Calu3 (cell line): Measurements from ENCODE around the gene STOX2. TPM values are rescaled to one million over a fixed set of nuclear protein-coding genes. Genes with fewer than 3 reads are reported as not detected.

Source experiments
- BruUV-seq: library from RNA; stranded (reverse); fragments of 400-500 nt; replicated peaks from 2 replicates; lab custom pipeline; 2021; lab: Mats Ljungman, UMichigan
- CTCF ChIA-PET: fragments of 300-600 bp; sonication (Branson Sonifier 250); formaldehyde crosslinking; loops from one replicate; lab custom pipeline; 2022; ENCODE audit warnings: antibody characterized with exemption; lab: Charles Lee
- DNase-seq: peaks from one replicate; pipeline ENCODE4 v3.0.0; 2022
- H3K27ac Mint-ChIP-seq: one replicate; pipeline ENCODE4 v1.8.0; 2022; ENCODE audit warnings: mixed read lengths; ENCODE audit not compliant: unreplicated experiment
- H3K27me3 Mint-ChIP-seq: one replicate; pipeline ENCODE4 v1.8.0; 2022; ENCODE audit warnings: mixed read lengths; ENCODE audit not compliant: unreplicated experiment
- H3K36me3 Mint-ChIP-seq: one replicate; pipeline ENCODE4 v1.8.0; 2022; ENCODE audit warnings: mild to moderate bottlenecking, moderate library complexity, mixed read lengths; ENCODE audit not compliant: insufficient read depth, unreplicated experiment
- H3K4me1 Mint-ChIP-seq: one replicate; pipeline ENCODE4 v1.8.0; 2022; ENCODE audit warnings: mild to moderate bottlenecking, low read depth, mixed read lengths; ENCODE audit not compliant: unreplicated experiment
- H3K4me3 Mint-ChIP-seq: one replicate; pipeline ENCODE4 v1.8.0; 2022; ENCODE audit warnings: mild to moderate bottlenecking, low read depth, moderate library complexity, mixed read lengths; ENCODE audit not compliant: unreplicated experiment
- H3K9me3 Mint-ChIP-seq: one replicate; pipeline ENCODE4 v1.8.0; 2022; ENCODE audit warnings: low read depth, mixed read lengths; ENCODE audit not compliant: unreplicated experiment
- intact Hi-C: fragments of 100-400 bp; cut with micrococcal nuclease; formaldehyde crosslinking; loops from one replicate; pipeline ENCODE4 v1.10.0; 2022; ENCODE audit not compliant: unreplicated experiment
- total RNA-seq: library from RNA; stranded (reverse); gene quantifications from 2 replicates; pipeline ENCODE4 v1.2.3, GENCODE V29; 2022
- TF ChIP-seq, protein P1 (sequence below): fragments of 200-600 bp; IDR thresholded peaks from one replicate; pipeline ENCODE4 v1.8.0; 2022; ENCODE audit warnings: antibody characterized with exemption; ENCODE audit not compliant: unreplicated experiment

Gene STOX2
- total RNA-seq, 1 experiment from 2014 or later: 10.0 TPM

DNA sequence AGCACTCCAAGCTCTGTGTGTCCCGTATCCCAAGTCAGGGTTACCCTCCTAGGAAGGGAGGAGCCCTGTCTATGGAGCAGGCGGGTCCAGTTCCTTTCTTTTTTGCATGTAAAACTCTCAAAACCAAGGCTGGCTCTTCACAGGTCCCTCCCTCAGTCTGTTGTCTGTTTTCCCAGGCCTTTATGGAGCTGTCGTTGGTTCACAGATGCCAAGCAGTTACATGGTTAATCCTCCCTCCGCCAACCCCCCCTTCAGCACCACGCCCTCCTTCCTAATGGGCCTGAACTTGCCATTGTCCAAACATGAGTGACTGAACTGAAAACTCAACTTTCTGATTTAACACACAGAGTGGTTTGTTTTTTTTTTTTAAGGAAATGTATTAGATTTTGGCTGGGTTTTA lies 148.3 kb downstream of the STOX2 start:
- no TSS peak for BruUV-seq
- Mint-ChIP-seq H3K27me3 (peaks cover 5% of the 10 kb centered on the region), H3K4me1 (no peaks in the 10 kb centered on the region), H3K27ac (no peak overlapping the region), H3K4me3 (no peak overlapping the region), H3K9me3 (no peaks in the 10 kb centered on the region), H3K36me3 (no peaks in the 10 kb centered on the region)
- TF ChIP-seq, protein P1, sequence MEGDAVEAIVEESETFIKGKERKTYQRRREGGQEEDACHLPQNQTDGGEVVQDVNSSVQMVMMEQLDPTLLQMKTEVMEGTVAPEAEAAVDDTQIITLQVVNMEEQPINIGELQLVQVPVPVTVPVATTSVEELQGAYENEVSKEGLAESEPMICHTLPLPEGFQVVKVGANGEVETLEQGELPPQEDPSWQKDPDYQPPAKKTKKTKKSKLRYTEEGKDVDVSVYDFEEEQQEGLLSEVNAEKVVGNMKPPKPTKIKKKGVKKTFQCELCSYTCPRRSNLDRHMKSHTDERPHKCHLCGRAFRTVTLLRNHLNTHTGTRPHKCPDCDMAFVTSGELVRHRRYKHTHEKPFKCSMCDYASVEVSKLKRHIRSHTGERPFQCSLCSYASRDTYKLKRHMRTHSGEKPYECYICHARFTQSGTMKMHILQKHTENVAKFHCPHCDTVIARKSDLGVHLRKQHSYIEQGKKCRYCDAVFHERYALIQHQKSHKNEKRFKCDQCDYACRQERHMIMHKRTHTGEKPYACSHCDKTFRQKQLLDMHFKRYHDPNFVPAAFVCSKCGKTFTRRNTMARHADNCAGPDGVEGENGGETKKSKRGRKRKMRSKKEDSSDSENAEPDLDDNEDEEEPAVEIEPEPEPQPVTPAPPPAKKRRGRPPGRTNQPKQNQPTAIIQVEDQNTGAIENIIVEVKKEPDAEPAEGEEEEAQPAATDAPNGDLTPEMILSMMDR: no peak
- CTCF ChIA-PET: no interaction called here
- DNase-seq: no peak
- intact Hi-C loops: no loop called here

DNA sequence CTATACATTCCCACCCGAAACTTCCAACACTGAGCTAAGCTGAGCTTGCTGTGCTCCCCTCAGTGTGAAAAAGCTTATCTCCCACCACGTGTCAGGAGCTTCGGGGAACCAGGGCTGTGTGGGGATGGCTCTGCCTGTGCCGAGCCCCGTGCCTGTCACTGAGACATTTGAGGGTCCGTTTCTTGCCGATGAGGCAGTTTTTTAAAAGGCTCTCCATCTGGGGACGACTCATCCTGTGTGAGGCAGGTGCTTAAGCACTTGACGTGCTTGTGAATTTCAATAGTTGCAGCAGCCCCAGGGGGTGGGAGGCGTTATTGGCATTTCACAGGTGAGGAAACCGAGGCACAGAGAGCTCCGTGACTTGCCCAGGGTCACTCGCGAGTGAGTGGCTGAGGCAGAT lies 151.8 kb downstream of the STOX2 start:
- Mint-ChIP-seq H3K27me3 (peaks cover 15% of the 10 kb centered on the region), H3K4me1 (no peaks in the 10 kb centered on the region), H3K9me3 (no peaks in the 10 kb centered on the region), H3K4me3 (no peak overlapping the region), H3K27ac (no peak overlapping the region), H3K36me3 (no peaks in the 10 kb centered on the region)
- CTCF ChIA-PET: no interaction called here
- TF ChIP-seq, protein P1: no peak
- no TSS peak for BruUV-seq
- intact Hi-C loops: no loop called here
- DNase-seq: no peak

DNA sequence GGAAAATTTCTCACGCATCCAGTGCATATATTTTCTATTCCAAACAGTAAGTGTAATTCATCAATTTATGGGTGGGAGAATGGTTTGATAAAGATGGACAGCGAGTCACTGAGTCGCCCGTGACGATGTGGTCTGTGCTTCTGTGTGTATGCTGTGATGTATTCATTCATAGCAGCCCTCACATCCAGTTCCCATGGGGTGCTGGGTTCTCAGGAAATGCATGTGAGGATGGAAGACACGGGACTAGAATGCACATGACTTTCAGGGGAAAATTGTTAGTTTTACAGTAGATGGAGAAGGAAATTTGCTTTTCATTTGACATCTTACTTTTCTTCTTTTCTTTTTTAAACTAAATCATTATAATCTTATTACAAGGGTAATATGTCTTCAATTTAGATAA lies 152.9 kb downstream of the STOX2 start:
- Mint-ChIP-seq H3K27me3 (peaks cover 15% of the 10 kb centered on the region), H3K9me3 (no peaks in the 10 kb centered on the region), H3K27ac (no peak overlapping the region), H3K4me1 (no peaks in the 10 kb centered on the region), H3K4me3 (no peak overlapping the region), H3K36me3 (no peaks in the 10 kb centered on the region)
- TF ChIP-seq, protein P1: no peak
- no TSS peak for BruUV-seq
- intact Hi-C loops: no loop called here
- no peak for DNase-seq
- CTCF ChIA-PET: no interaction called here

DNA sequence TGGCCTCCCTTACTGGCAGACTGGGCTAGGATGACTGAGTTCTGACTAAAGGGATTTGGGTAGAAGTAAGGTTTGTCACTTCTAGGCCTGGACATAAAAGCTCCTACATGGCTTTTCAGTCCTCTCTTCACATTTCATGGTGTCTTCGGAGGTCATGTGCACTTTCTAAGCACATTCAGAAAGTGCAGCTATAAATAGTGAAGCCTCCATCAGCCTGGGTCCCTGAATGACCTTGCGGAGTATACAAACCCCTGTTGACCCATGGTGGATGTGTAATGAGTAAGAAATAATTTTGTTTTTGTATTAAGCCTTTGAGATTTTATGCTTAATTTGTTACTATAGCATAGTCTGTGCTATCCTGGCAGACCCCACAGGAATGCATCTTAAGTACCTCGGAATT lies 154.0 kb downstream of the STOX2 start:
- CTCF ChIA-PET: no interaction called here
- TF ChIP-seq, protein P1: no peak
- no peak for DNase-seq
- Mint-ChIP-seq H3K36me3 (no peaks in the 10 kb centered on the region), H3K9me3 (no peaks in the 10 kb centered on the region), H3K4me1 (no peaks in the 10 kb centered on the region), H3K27ac (no peak overlapping the region), H3K4me3 (no peak overlapping the region), H3K27me3 (peaks cover 15% of the 10 kb centered on the region)
- BruUV-seq: no TSS peak
- intact Hi-C loops: no loop called here

DNA sequence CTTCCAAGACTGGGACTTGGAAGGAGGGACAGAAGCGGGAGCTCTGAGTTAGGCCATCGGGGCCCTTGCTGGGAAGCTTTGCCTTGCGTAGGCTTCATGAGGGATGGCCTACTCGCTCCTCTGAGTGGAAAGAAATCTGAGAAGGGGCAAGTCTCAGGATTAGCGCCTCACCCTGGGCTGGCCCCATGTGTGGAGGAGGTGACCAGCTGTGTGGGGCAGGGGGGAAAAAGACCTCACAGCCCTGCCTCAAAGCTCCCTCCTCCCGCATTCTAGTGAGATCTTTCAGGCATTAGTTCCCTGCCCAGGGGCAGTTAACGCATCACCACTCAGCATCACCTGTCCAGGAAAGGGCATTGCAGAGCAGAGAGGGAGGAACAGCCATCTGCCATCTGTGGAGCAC lies 156.5 kb downstream of the STOX2 start:
- intact Hi-C loops: no loop called here
- no peaks in the 10 kb centered on the region for H3K36me3 Mint-ChIP-seq
- H3K4me1 Mint-ChIP-seq: peaks cover 16% of the 10 kb centered on the region
- CTCF ChIA-PET: no interaction called here
- no TSS peak for BruUV-seq
- no peak overlapping the region for H3K4me3 Mint-ChIP-seq
- no peak overlapping the region for H3K27ac Mint-ChIP-seq
- H3K9me3 Mint-ChIP-seq: no peaks in the 10 kb centered on the region
- TF ChIP-seq, protein P1: no peak
- peaks cover 15% of the 10 kb centered on the region for H3K27me3 Mint-ChIP-seq
- no peak for DNase-seq
